ENCODE measurements around the gene DLD.

DNA sequence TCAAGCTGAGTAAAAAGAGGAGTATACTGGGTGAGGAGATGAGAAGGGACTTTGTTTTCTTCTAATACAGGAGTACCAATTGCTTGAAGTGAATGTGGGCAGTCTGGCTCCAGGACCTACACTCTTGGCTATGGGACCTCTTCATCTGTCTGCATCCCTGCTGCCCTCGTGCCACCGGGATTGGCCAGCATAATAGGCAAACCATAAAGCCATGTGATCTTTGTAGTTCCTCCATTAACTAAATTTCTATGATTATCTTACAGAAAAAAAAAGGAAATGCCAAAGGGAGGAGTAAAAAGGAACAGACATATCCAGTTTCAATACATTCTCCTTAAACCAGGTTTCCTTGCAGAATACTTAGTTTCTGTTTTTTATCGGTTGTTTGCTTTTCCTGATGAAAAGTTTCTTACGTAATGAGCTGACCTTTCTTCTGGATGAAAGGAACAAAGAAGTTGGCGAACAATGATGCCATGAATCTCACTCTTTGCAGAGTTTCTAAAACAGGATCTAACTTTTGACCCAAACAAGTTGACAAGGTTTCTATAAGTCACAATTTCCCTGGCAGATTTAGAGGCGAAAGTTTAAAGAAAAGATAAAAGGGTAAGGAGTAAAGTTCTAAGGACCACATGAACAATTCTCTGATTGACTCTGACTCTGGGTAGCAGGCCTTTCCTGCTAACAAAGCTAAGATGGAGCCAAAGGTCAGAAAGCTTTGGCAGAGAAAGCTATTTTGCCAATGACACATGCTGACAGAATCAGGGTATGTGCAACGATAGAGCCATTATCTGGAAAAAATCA is 57.9 kb downstream of the DLD start:
- TF ChIP-seq POLR2AphosphoS5 (IDR thresholded peaks at IDR 0.05; ENCODE audit: low read depth) (no peak), ETS1 (IDR thresholded peaks at IDR 0.05) (no peak), CTCF (conservative IDR thresholded peaks at IDR 0.05; ENCODE audit: low read depth in 2 of 2) (no peak), EZH2 (IDR thresholded peaks at IDR 0.05; ENCODE audit: low read depth, unreplicated experiment) (no peak), CREB1 (CRISPR knock-in tag; IDR thresholded peaks at IDR 0.05; ENCODE audit: low read depth) (no peak), NANOG (IDR thresholded peaks at IDR 0.05; ENCODE audit: borderline replicate concordance) (no peak), JUNB (IDR thresholded peaks at IDR 0.05; ENCODE audit: unreplicated experiment) (no peak), ZNF114 (CRISPR knock-in tag; IDR thresholded peaks at IDR 0.05) (no peak)
- TF ChIP-seq, protein P1, sequence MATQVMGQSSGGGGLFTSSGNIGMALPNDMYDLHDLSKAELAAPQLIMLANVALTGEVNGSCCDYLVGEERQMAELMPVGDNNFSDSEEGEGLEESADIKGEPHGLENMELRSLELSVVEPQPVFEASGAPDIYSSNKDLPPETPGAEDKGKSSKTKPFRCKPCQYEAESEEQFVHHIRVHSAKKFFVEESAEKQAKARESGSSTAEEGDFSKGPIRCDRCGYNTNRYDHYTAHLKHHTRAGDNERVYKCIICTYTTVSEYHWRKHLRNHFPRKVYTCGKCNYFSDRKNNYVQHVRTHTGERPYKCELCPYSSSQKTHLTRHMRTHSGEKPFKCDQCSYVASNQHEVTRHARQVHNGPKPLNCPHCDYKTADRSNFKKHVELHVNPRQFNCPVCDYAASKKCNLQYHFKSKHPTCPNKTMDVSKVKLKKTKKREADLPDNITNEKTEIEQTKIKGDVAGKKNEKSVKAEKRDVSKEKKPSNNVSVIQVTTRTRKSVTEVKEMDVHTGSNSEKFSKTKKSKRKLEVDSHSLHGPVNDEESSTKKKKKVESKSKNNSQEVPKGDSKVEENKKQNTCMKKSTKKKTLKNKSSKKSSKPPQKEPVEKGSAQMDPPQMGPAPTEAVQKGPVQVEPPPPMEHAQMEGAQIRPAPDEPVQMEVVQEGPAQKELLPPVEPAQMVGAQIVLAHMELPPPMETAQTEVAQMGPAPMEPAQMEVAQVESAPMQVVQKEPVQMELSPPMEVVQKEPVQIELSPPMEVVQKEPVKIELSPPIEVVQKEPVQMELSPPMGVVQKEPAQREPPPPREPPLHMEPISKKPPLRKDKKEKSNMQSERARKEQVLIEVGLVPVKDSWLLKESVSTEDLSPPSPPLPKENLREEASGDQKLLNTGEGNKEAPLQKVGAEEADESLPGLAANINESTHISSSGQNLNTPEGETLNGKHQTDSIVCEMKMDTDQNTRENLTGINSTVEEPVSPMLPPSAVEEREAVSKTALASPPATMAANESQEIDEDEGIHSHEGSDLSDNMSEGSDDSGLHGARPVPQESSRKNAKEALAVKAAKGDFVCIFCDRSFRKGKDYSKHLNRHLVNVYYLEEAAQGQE (IDR thresholded peaks at IDR 0.05; ENCODE audit: unreplicated experiment) = no peak

All from GM23338 (cell line).